RWPE1 (cell line): Measurements from ENCODE around the gene ITGB5.

ENCODE experiments used
- CTCF ChIA-PET: fragments of 350-600 bp; sonication (Branson Sonifier 250); formaldehyde crosslinking; extraction: SDS; loops from one replicate; lab custom pipeline; 2021; lab: Yijun Ruan, JAX
- POLR2A ChIA-PET: fragments of 400-600 bp; formaldehyde crosslinking; extraction: SDS; loops from one replicate; lab custom pipeline; 2020; ENCODE audit warnings: antibody characterized with exemption; ENCODE audit not compliant: low non-redundant PET; lab: Yijun Ruan, JAX
- DNase-seq: peaks from one replicate; pipeline ENCODE4 v3.0.0; 2012; ENCODE audit warnings: low spot score
- H3K27ac ChIP-seq: fragments of 450-650 bp; 2 replicates; pipeline ENCODE4 v1.5.1; 2017
- CTCF ChIP-seq: fragments of 450-650 bp; conservative IDR thresholded peaks from 2 replicates; pipeline ENCODE4 v1.5.1; 2017; ENCODE audit warnings: low read depth, mild to moderate bottlenecking

The ITGB5 gene

GRCh38 chr3:124881976-124882697, 5.0 kb downstream of the ITGB5 start:
- no peak for TF ChIP-seq CTCF
- H3K27ac ChIP-seq = no peak overlapping the region
- DNase-seq = no peak
- POLR2A ChIA-PET = no interaction called here
- CTCF ChIA-PET = no interaction called here

GRCh38 chr3:124879337-124879680, 7.9 kb downstream of the ITGB5 start:
- H3K27ac ChIP-seq = peak overlapping the region; percentile 84
- CTCF ChIA-PET = interaction anchor here (1.4 kb wide), 1 partner anchor 92 kb away, joined by 6 read pairs; no protein-coding TSS in a partner anchor
- no peak for DNase-seq
- no peak for TF ChIP-seq CTCF
- POLR2A ChIA-PET = no interaction called here

- peak overlapping the region; percentile 84 for H3K27ac ChIP-seq
- ChIA-PET POLR2A (no interaction called here), CTCF (interaction anchor here (1.4 kb wide), 1 partner anchor 92 kb away, joined by 6 read pairs; no protein-coding TSS in a partner anchor)
- no peak for TF ChIP-seq CTCF
- DNase-seq = peak; percentile 92
Observed at GRCh38 chr3:124878561-124879336, 8.4 kb downstream of the ITGB5 start.

- H3K27ac ChIP-seq = peak overlapping the region; percentile 84
- POLR2A ChIA-PET = interaction anchor here (1.1 kb wide), 1 partner anchor 43 kb away, joined by 4 read pairs; no protein-coding TSS in a partner anchor
- DNase-seq = no peak
- no peak for TF ChIP-seq CTCF
- CTCF ChIA-PET = interaction anchor here (0.6 to 1.1 kb wide), 2 partner anchors 116 to 1259 kb away, joined by 3 read pairs; no protein-coding TSS in a partner anchor
Observed at GRCh38 chr3:124877674-124878073, 9.5 kb downstream of the ITGB5 start.

- CTCF ChIA-PET = interaction anchor here (0.6 kb wide), 1 partner anchor 119 kb away, joined by 4 read pairs; no protein-coding TSS in a partner anchor
- no peak for DNase-seq
- TF ChIP-seq CTCF = no peak
- no peak overlapping the region for H3K27ac ChIP-seq
- POLR2A ChIA-PET = no interaction called here
Observed at GRCh38 chr3:124876401-124876878, 10.7 kb downstream of the ITGB5 start.

GRCh38 chr3:124873226-124873625, 13.9 kb downstream of the ITGB5 start:
- no peak overlapping the region for H3K27ac ChIP-seq
- no peak for DNase-seq
- no peak for TF ChIP-seq CTCF
- ChIA-PET POLR2A (no interaction called here), CTCF (no interaction called here)
